Measurements from ENCODE around the gene MGAT3.

The MGAT3 gene

DNA sequence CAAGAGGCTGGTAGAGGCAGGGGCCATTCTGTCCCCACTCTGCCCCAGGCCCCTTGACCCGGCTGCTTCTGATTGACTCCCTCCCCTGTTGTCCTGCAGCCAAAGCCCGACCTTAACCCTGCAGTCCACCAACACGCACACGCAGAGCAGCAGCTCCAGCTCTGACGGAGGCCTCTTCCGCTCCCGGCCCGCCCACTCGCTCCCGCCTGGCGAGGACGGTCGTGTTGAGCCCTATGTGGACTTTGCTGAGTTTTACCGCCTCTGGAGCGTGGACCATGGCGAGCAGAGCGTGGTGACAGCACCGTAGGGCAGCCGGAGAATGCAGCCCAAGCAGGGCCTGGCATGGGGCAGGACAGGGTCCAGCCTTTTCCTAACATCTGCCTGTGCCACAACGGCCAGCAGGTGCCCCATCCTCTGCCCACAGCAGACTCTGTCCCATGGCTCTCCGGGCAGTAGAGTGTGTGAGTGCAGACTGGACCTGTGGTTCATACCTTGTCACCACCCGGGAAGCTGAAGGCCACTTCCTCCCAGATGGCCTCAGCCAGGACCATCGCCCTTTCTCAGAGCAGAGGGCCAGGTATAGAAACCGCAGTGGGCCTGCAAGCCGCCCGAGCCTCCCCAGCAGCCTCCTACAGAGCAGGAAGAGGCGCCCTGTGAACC lies 26.8 kb upstream of the MGAT3 start:
- DNase-seq = no peak

DNA sequence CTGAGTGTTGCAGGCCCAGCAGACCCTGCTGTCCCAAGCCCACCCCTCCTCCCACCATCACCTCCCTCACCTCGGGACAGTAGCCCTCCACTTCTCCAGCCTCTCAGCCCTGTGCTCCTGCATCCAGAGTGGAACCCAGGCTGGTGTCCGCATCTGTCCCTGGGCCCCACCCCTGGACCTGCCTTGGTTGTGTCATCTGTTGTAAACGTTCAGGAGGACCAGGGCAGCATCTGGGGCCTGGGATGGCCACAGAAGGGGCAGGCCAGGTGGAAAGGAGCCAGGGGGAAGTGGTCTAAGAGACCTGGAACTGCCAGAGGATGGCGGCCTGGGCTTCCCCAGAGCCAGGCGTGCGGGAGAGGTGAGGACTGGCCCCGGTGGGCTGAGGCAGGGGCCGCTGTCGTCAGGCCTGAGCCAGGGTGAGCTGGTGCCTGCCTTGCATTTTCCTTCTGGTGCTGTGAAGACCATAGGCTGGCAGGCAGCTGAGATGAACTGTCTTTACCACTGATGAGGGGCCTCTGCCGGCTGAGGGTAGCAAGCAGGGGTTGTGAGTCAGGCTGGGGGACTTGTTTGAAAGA lies 26.1 kb upstream of the MGAT3 start:
- DNase-seq = no peak

GRCh38 chr22:39431216-39431801 lies 25.5 kb upstream of the MGAT3 start:
- no peak for DNase-seq

DNA sequence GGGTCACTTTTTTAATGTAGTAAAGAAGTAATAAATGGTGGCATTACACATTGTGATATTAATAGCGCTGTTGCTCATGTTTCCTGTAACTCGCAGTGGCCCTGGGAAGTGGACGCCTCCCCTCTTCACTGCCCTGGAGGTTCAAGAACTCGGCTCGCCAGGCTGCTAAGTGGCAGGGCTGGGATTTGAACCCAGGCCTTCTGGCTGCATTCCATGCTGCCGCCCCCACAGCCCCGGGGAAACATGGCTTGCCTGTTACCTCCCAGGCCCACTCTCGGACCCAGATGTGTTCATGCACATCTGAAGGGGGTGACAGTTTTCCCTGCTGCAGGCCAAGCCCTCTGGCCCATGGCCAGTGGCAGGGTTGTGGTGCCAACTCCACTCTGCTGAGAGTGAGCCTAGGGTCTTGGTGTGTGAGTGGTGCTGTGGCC lies 25.0 kb upstream of the MGAT3 start:
- DNase-seq = no peak

DNA sequence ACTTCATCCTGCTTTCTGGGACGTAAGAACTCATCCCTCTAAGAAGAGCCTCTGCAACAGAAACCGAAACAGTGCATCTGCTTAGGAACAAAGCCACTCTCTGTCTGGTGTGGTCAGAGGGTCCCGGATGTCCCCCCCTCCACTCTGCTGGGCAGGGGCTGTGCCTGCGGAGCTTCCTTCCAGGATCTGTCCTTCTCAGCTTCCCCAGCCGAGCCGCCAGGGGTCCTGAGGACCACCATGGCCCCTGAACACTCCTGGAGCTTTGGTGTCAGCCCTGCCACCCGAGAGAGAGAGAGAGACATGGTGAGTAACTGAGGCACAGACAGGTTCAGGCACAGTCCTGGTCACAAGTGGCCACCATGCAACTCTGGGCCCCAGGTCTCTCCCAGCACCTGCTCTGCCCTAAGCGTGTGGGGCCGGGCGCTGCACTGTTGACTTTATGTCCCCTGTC lies 24.4 kb upstream of the MGAT3 start:
- DNase-seq = no peak

DNA sequence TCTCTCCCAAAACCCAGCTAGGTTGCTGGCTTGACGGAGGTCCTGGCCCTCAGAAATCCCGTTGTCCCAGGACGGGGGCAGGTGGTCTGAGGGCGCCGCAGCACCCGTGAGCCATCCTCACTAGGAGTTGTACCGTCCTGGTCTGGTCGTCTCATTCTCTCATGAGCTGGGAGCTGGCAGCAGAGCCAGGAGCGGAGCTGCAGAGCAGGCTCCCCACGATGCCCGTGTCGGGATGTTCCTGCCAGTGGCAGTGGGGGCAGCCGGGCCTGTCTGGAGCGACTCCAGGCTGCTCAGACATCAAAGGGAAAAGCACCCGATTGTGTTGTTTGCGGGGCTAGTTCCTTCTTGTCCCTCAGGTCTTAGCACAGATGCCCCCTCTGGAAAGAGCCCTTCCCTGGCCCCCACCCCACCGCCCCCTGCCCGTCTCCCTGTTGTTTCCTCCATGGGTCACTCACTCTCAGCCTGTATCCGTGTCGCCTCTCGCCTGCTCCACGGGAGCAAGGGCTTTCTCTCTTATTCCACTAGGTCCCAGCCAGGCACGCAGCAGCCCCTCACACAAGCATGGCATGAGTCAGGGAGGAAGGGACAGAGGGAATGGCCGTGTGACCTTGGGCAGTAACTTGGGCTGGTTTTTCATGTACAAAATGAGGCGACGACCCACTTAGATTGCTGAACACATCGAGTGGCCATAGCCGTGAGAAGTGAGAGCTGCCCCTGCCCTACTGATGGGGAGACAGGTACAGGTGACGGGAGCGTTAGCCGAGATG lies 23.2 kb upstream of the MGAT3 start:
- DNase-seq = no peak

DNA sequence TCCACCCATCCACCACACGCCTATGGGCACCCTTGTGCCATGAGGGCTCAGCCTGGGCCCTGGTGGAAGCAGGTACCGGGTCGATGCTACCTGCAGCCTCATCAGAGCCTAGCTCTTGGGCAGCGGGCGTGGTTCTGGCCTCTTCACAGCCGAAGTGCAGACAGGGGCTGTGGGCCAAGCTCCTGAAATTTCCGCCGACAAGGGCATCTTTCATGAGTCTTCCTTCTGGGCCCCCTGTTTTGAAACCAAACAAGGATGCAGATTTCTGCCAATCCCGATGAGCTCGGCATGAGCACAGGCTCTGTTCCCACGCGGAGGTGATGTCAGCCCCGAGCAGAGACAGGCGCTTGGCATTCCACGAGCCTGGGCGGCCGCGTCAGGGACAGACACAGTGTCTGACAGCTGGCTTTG lies 22.6 kb upstream of the MGAT3 start:
- DNase-seq = no peak

- no peak for DNase-seq
These were observed 22.1 kb upstream of the MGAT3 start for GRCh38 chr22:39434721-39435120.

GRCh38 chr22:39435616-39436015 lies 21.2 kb upstream of the MGAT3 start:
- DNase-seq = no peak

DNA sequence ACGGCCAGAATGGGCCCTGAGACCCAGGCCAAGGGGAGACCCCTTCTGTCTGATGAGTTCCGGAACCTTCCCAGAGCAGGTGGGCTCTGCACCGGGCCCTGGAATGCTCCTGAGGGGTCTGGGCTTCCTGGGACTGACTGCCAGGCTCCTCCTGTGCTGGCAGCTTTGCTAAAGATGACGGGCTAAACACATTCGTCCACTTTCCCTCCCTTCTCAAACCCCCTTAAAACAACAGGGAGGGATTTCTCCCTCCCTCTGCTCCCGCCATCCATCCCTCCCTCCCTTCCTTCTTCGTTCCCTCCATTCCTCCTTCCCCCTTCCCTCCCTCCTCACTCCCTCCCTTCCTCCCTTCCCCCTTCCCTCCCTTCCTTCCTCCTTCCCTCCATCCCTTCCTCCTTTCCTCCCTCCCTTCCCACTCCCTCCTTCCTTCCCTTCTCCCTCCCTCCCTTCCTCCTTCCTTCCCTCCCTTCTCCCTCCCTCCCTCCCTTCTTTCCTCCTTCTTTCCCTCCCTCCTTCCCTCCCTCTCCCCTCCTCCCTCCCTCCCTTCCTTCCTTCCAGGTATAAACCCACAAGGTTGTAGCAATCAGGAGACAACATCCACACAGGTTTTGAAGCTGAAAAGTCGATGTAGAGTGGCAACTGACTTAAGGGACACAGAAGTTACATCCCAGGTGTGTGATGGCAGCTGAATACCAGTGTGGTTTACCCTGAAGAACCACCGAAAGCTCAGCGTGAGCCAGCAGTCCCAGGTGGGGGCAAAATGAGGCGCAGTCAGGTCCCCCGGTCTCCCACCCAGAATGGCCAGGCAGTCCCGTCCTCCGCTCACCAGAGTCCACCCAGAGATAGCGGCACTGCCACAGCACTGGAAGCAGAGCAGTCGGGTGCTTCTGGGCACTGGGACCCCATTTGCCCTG lies 18.8 kb upstream of the MGAT3 start:
- no peak for DNase-seq

DNA sequence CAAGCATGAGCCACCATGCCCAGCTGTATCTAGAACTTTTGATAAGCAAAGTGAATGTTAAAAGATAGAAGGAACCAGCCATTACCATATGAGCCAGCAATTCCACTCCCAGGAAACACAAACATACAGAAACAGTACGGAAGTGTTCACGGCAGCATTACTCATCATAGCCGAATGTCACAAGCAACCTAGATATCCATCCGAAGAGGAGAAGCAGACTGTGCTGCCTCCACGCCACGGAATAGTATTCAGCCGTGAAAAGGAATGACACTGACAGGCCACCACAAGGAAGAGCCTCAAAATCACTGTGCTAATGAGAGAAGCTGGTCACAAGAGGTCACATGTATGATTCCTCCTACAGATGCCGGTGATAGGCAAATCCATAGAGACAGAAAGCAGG lies 17.6 kb upstream of the MGAT3 start:
- DNase-seq = peak; percentile 60

DNA sequence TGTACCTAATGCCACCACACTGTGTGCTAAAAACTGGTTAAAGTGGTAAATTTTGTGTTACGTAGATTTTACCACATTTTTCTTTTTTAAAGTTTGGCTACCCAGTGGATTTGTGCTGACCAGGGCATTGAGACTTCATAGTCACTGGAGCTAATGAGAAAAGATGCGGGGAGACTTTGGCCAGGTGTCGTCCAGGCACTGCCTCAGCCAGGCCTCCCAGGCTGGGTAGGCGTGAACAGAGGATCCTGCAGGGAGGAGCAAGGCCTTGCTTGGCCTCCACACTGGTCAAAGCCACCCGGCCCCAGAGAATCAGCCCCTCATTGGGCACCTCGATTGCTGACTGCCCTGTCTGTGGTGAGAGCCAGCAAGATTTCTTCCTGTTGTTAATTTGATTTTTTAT lies 13.4 kb upstream of the MGAT3 start:
- no peak for DNase-seq

DNA sequence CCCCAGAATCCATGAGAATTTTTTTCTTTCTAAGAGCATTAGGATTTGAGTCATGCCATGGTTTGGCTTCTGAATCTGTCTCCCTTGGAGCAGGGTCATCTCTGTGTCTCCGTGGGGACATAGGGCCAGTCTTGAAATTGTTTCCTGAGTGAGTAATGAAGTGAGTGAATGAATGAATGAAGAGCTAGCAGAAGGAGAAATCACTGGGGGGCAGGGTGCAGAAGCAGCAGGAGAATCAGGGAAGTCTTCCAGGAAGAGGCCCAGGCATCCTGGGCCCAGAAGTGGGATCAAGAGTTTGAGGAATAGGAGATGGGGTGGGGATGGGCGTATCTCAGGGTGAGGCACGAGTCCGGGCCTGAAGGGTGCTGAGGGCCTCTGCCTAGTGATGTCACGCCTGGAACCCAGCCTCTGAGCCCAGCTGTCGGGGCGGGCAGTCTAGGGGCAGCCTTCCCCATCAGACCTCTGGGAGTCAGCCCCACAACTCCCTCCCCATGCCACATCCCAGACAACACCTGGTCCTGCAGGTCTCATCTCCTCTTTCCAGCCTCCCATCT lies 12.5 kb upstream of the MGAT3 start:
- DNase-seq = no peak

DNA sequence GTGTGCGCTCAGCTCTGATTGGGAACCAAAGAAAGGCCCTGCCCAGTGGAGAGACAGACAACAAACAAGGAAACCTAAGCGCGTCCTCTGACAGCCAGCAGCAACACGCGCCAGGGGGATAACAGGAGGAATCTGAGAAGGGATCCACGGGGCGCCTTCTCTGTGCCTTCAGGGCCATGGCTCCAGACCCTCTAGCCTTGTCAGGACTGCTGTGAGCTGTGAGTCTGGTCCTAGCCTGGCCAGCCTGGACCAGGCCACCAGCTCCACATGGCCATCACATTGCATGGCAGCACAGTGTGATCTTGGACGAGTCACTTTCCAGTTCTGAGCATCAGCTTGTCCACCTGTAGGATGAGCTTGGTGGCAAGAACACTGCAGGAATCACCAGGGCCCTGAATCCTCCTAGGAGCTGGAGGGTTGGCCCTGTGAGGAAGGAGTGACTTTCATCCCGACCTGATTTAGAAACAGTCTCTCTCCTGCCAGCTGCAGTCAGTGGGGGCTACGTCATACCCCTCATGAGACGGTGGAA lies 11.8 kb upstream of the MGAT3 start:
- DNase-seq = no peak

- no peak for DNase-seq
These were observed 11.1 kb upstream of the MGAT3 start for GRCh38 chr22:39445678-39446077.

DNA sequence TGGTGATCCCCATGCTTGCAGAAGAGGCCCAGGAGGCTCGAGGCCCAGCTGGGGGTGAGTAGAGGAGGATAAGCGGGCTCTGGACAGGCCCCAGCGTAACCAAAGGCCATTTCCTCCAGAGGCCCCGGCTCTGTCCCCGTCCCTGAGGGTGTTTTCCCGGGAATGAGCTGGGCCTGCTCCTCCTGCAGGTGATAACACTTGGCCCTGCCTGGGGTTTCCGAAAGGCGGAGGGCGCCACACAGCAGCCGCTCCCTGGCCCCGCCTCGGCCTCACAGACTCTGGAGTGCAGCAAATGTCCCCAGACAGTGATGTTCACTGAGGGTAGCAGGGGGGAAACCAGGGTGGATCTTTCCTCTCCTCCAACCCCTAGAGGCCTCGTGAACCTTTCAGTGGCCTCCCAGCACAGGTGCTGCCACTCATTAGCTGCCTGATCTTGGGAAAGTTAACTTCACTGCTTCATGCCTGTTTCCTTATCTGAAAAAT lies 10.5 kb upstream of the MGAT3 start:
- DNase-seq = no peak

- no peak for DNase-seq
These were observed 8.4 kb upstream of the MGAT3 start for GRCh38 chr22:39448205-39449054.

DNA sequence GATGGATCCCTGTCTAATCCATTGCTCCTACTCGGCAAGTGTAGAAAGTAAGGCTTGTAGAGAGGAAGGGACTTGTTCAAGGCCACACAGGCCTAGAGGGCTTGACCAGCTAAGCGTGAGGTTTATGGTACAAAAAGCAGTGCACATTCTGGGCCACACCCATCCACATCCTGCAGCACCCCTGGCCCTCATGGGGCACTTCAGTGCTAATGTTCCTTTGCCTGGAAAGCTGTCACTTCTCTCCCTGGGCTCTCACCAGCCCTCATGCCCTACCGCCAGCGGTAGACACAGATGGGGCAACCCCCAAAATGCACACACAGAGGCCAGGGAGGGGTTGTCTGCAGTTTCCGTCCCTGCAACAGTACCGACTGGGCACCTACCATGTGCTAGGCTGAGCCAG lies 7.1 kb upstream of the MGAT3 start:
- no peak for DNase-seq

DNA sequence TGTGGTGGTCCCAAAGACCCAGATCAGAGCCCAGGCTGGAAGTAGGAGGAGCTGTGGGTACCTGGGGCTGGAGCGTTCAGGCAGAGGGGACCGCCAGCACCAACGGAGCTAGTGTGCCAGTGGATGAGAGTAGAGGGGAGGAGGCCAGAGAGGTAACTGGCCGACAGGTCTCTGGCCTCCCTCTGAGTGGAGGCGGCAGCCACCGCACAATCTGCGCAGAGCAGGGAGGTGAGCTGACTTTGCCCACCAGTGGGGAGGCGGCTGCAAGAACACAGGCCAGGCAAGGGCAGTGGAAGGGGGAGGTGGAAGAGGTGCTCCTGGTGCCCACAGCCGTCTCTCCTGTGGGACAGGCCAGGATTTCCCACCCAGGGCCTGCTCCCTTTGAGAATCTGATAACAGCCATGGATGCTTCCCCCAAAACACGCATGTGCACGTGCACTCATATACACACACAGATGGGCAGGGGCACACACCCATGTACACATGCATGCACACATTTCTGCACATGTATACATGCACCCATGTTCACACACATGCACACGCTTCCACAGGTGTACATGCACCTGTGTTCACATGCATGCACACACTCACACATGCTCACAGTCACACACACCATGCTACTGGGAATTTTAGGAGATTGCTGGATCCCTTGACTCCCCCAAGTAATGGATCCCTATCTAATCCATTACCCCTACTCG lies 6.4 kb upstream of the MGAT3 start:
- no peak for DNase-seq

DNA sequence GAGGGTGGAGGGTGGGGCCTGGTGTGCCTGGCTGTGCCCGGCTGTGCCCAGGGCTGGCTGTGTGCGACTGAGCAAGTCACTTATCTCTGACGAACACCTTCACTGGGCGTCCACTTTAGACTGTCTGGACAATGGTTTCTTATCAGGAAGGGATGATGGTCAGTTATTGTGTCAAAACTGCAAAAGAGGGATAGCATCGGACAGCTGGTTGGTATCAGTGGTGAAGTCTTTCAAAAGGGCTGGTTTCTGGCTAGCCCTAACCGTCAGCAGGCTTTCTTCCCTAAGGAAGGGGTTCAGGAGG lies 4.1 kb upstream of the MGAT3 start:
- DNase-seq = no peak

Measured in EL (cell line).